GM21717 (cell line): Measurements from ENCODE around the gene IGFBP6.

ENCODE experiments used
- ATAC-seq: cut with Tn5 transposase; IDR thresholded peaks from one replicate; pipeline ENCODE4 v1.9.1; 2021; ENCODE audit warnings: mild to moderate bottlenecking, moderate library complexity; ENCODE audit not compliant: unreplicated experiment

Gene IGFBP6

DNA sequence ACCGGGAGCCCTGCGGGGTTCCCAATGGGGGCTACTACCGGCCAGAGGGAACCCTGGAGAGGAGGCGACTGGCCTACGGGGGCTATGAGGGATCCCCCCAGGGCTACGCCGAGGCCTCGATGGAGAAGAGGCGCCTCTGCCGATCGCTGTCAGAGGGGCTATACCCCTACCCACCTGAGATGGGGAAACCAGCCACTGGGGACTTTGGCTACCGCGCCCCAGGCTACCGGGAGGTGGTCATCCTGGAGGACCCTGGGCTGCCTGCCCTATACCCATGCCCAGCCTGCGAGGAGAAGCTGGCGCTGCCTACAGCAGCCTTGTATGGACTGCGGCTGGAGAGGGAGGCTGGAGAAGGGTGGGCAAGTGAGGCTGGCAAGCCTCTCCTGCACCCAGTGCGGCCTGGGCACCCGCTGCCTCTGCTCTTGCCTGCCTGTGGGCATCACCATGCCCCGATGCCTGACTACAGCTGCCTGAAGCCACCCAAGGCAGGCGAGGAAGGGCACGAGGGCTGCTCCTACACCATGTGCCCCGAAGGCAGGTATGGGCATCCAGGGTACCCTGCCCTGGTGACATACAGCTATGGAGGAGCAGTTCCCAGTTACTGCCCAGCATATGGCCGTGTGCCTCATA lies 37.9 kb upstream of the IGFBP6 start:
- ATAC-seq, result no peak

DNA sequence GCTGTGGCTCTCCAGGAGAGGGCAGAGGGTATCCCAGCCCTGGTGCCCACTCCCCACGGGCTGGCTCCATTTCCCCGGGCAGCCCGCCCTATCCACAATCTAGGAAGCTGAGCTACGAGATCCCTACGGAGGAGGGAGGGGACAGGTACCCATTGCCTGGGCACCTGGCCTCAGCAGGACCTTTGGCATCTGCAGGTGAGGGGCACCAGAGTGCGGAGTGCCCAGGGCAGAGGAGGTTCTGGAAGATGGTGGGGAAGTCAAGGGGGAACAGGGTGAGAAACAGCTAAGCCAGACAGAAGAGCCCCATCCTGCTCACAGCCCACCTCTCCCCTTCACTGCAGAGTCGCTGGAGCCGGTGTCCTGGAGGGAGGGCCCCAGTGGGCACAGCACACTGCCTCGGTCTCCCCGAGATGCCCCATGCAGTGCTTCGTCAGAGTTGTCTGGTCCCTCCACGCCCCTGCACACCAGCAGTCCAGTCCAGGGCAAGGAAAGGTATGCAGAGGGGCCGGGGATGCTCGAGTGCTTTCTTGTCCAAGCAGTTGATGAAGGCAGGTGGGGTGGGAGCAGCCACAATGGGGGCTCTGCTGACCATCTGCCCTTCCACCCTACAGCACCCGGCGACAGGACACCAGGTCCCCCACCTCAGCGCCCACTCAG lies 37.3 kb upstream of the IGFBP6 start:
- no peak for ATAC-seq

DNA sequence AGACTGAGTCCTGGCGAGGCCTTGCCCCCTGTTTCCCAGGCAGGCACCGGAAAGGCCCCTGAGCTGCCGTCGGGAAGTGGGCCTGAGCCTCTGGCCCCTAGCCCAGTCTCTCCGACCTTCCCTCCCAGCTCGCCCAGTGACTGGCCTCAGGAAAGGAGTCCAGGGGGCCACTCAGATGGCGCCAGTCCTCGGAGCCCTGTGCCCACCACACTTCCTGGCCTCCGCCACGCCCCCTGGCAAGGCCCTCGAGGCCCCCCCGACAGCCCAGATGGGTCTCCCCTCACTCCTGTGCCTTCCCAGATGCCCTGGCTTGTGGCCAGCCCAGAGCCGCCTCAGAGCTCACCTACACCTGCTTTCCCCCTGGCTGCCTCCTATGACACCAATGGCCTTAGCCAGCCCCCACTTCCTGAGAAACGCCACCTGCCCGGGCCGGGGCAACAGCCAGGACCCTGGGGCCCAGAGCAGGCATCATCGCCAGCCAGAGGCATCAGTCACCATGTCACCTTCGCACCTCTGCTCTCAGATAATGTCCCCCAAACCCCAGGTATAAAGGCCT lies 36.7 kb upstream of the IGFBP6 start:
- ATAC-seq, result no peak

DNA sequence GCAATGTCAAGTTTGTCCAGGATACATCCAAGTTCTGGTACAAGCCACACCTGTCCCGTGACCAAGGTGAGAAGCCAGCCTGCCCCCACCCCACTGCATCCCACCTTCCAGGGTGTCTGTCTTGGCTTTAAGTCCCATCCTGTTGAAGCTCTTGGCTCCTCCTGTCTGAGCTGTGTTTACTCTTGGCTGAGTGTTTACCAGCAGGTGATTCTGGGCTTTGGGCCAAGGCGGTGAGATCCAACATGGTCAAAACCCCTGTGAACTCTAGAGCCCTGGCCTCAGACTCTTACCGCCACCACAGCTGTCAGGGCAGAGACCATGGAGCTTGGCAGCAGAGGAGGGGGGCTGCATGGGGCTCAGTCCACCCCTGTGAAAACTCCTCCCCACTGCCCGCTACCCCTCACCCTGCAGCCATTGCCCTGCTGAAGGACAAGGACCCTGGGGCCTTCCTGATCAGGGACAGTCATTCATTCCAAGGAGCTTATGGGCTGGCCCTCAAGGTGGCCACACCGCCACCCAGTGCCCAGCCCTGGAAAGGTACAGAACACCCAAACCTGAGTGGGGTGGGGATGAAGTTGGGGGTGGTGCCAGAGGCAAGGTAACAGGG lies 36.0 kb upstream of the IGFBP6 start:
- no peak for ATAC-seq

DNA sequence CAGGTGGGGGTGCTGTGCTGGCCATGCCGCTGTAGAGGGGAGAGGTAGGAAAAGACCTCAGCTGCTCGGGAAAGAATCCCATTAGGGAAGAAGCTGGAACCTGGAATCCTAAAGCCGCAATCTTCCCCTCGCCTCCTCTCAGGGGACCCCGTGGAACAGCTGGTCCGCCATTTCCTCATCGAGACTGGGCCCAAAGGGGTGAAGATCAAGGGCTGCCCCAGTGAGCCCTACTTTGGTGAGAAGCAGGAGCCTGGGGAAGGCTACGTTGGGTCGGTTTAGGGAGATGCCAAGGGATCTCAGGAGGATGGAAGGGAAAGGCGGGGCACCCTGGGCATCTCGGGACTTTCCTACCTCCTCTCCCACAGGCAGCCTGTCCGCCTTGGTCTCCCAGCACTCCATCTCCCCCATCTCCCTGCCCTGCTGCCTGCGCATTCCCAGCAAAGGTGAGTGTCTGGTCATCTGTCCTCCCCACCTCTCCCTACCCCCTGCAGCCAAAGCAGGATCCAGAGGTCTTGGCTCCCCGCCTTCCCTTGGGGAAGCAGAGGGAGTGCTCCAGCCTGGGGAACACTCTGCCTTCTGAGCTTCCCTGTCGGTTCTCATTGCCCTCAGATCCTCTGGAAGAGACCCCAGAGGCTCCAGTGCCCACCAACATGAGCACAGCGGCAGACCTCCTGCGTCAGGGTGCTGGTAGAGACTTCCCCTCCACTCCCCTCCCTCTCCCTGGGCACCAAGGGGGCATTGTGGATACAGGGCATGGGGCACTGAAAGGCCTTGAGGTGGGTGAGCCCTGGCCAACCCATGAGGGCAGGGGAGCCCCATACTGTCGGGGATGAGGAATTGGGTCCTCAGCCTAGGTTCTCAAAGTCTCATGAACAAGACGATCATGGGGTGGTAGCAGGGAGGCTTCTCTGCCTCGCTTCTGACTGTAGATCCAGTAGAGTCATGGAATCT lies 35.2 kb upstream of the IGFBP6 start:
- no peak for ATAC-seq

DNA sequence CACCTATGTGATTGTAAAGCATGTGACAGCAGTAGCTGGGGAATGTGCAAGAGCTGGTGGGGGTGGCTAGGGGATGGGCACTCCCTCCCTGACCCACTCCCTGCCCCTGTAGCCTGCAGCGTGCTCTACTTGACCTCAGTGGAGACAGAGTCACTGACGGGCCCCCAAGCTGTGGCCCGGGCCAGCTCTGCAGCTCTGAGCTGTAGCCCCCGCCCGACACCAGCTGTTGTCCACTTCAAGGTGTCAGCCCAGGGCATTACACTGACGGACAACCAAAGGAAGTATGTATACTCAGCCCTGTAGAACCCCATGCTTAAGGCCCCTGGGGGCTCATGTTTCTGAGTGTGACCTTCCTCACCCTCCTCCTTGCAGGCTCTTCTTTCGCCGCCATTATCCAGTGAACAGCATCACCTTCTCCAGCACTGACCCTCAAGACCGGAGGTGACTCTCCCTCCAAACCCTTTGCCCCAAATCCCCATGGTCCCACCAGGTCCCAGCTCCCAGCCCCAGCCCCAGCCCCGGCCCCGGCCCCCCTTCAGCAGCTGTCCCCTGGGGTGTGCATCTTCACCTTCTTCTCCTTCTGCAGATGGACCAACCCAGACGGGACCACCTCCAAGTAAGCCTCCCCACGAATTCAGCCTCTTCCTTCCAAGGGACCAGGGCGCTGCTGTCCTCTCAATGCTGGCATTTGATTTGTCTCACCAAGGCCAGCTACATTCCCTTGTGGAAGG lies 34.3 kb upstream of the IGFBP6 start:
- ATAC-seq, result no peak

DNA sequence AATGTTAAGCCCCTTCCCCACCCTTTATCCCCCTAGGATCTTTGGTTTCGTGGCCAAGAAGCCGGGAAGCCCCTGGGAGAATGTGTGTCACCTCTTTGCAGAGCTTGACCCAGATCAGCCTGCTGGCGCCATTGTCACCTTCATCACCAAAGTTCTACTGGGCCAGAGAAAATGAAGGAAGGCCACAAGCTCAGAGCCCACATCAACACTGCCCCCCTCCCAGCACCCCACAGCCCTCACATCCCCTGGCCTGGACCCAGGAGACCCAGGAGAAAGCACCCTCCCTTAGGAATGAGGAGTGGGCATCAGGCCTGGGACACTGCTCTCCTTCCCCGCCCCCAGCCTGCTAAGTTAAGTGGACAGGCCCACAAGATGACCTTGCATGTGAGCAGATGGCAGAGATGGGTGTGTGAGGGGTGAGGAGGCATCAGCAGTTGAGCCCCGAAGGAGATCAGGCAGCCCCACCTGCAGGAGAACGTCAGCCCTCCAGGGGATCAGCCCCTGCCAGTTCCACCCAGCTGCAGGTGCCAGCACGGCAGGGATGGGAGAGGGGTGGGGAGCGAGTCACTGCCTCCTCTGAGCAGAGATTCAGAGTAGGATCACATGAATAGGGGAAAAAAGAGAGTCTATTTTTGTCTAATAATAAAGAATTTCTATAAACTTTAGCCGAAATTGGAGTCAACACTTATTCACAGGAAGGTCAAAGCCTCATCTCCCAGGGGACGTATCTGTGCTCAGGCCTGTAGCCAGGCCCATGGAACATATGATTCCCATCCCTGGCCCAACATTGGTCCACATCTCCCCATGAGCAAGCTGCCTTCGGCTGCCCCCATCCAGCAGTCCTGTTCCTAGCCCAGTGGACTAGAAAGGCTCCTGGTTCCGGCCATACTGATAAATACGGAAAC lies 33.5 kb upstream of the IGFBP6 start:
- no peak for ATAC-seq

DNA sequence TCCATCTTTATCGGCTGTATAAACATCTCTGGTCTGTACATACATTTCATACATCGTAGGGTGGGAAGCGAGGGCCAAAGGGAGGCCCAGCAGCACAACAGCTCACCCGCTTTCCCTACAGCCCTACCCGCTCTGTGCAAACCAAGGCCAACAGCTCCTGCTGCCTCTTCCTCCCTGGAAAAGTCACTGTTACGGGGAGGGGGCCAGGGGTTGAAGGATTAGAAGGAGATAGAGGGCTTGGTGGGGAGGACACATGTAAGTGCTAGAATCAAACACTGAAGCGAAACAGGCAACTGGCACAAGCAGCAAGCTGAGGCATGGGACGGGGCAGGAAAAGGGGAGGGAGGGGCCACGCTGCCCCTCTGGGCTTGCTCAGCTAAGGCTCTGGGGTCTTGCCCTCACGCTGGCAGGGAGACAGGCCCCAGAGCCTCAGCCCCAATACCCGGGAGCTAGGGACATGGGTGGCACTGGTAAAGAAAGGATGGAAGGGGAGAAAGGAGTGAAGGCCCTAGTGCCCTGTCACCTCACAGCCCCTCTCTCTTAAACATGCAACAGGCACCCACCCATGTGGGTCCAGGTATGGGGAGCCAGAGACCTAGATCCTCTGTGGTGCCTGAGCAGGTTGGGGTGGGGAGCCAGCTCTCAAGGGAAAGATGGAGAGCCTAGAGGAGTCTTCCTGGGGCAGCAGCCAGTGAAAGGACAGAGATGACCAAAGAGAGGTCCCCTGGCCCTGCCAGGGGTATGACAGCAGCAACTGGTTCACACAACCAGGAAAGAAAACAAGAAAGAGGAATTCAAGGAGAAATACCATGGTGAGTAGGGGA lies 32.6 kb upstream of the IGFBP6 start:
- no peak for ATAC-seq

DNA sequence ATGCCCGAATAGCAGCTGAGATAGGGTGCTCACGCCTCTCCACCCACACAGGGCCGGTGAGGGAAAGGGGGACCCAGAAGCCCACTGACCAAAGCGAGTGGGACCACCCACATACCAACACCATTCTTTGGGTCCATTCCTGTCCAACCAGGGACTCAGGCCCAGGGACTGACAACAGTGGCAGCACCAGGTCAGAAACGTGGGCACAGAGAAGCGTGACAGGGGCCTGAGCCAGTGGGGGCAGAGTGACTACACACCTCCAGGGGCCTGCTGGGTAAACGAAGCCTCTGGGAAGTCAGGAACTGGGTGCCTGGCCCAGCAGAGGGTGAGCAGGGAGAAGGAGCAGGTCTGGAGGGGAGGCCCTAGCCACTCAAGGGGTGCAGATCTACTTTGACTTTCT lies 32.0 kb upstream of the IGFBP6 start:
- no peak for ATAC-seq

DNA sequence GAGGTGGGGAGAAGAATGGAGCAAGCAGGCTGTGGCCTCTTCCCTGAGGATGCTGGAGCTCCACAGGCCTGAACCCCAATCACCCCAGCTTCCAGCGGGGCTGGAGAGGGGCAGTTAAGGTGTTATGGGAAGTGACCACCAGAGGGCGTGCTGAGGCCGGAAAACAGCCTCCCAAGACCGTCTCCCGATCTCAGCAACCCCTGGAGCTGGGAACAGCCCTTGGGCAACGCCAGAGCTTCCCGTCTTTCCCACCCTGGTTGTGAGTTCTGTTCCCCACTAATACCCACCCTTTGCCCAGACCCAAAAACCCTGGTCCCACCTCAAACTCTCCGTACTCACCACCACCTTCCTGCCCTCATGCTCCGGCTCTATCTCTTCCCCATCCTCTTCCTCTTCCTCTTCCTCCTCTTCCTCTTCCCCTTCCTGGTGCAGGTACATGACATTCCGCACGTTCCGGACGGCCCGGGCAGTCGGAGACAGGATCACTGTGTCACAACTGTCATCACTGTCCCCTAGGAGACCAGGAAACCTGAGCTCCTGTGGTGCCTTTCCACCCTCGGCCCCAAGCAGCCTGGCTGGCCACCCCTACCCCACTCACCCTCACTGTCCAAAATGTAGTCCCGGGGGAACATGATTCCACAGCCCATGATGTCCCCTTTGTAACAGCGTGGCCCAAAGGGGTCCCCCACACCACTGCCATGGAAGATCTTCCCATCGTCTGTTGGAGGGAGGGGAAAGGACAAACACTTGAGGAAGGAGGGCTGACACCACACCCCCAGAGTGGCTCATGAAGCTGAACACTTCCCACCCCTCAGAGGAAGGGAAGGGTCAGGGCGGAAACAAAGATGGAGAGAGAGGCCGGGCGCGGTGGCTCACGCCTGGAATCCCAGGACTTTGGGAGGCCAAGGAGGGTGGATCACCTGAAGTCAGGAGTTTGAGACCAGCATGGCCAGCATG lies 31.2 kb upstream of the IGFBP6 start:
- ATAC-seq, result no peak

DNA sequence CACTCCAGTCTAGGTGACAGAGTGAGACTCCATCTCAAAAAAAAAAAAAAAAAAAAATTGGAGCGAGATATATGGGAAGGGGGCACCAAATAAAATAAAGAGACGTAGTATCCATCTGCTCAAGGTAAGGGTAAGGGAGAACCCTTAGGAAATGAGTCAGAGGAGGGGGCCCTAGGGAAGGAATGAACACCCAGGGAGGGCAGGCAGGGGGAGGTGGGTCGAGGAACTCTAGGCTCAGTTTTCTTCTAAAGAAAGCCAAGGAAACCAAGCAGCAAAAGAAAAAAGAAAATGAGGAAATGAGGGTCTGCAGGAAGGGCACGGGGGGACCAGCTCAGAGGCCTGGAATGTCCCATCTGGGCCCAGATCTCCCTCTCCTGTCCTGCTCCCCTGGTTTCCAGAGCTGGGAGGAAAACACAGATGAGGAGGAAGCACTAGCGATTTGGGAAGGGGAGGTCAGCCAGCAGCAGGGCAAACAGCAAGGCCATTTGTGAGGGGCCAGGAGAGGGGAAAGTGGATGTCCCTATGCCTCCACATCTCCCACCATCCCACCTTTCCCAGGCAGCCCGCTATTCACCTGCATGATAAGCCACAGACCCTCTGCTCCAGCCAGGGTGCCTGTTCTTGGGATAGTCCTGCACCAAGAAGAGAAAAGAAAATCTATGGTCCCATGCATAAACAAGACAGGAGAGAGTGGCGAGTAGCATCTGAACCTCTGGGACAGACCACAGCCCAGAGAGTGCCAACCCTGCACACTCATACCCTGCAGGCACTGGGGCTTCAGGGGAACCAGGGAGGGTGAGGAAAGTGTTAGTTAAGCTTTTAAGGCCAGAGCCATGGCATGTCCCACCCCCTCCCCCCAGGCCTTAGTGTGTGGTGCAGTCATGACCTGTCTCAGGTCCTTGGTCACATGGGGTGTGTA lies 30.1 kb upstream of the IGFBP6 start:
- no peak for ATAC-seq

DNA sequence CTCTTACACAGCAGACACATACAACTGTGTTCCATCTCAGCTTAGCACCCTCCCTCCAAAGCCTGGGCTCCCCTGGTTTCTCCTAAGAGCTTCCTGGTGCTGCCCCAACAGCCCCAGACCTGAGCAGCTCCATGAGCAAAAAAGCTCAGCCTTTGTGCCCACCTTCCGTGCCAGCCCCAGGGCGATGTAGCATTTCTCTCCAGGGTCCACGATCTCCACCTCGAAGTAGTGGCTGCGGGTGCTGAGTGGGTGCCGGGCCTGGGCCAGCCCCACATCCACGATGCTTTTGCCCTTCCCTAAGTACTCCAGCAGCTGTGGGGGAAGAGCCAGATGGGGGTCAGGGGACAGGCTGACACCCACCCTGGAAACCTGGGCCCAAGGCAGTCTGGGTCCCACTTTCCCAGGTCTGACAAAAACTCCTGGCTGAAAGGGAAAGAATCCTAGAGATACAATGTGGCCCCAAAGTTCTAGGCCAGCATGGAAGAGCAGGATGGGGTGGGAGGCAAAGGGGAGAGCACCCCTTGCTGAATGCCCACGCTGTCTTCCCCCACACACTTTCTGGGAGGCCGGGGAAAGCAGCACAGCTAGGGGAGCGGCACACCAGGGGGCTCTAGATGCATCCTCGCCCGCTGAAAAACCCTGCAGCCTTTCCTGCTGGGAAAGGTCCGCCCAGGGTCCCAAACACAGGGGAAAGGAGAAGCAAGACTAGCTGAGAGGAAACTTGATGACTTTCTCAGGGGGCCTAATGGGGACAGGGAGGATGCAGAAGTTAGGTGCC lies 29.3 kb upstream of the IGFBP6 start:
- ATAC-seq, result no peak

DNA sequence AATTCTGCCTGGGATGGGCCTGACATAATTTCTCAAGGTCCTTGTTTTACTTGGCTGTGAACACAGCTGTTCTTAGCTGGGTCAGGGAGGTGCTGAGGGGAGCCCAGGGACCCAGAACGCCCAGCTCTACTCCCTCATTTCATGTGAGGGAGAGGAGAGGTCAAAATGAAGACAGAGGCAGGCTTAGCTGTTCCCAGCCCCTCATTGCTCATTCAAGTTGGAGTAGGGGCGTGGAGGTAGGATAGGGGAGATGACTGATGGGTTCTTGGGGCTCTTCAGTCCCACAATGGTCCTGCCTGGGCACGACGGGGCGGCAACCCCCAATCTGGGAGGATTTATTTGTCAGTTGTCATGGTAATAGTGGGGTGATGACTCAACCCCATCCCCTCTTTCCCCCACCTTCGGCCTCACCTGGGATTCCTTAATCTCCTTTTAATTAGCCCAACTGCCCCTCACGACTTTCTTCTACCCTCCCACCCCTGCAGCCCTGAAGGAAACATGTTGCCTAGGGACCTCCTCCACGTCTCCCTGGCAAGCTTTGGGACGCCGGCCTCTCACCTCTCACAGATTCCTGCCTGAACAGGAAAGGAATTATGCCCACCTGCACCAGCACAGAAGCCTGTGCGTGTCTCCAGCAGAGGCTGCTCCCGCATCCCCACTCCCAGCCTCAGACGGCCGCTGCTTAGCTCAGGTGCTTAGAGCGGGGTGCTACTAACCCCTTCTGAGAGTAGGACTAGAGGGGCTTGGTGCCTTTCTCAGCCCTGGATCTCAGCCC lies 28.5 kb upstream of the IGFBP6 start:
- no peak for ATAC-seq

DNA sequence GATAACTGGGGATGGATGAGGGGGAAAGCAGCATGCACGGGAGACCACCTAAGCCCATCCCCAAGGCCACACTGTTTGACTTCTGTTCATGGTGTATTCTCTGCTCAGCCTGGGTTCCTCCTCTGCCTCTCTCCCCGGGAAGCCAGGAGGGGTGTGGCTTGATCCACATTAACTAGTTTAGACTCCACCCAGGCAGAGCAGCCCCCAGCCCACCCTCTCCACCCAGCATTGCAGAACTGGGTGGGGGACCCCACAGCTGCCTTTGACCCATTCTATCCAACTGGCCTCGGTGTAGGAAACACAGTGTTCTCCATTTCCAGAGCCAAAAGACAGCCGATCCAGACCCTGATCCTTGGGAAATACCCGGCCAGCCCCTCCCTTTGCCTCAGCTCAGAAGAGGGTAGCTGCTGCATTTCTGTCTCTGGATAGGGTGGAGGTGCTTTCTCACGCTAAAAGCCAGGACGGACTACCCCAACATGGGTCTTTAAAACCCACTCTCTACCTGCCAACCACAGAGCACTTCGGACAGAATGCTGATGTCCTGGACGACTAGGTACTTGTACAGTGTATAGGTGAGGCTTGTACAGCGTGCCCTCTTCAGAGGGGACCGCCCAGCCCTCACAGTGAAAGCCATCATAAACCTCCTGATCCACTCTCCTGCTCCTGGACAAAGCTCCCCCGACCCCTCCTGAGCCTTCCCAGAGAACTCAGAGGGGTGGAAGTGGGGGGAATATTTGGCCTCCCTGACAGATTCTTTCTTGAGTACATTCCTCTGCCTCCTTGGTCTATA lies 27.7 kb upstream of the IGFBP6 start:
- no peak for ATAC-seq
